ENCODE data around the gene NR3C2. TPM values are rescaled to one million over a fixed set of nuclear protein-coding genes. Genes with fewer than 3 reads are reported as not detected.

NR3C2 gene
- total RNA-seq, 2 experiments from 2014 or later, result 6.1 to 6.4 TPM

GRCh38 chr4:148415500-148415899 lies 26.7 kb downstream of the NR3C2 start:
- no peaks in the 10 kb centered on the region for H3K27me3 Mint-ChIP-seq
- intact Hi-C loops (cut with micrococcal nuclease), result no loop called here
- DNase-seq (no peak), ATAC-seq (no peak)
- H3K27ac Mint-ChIP-seq, result no peak overlapping the region
- ChIA-PET POLR2A (no interaction called here), CTCF (interaction anchor here (0.9 kb wide), 1 partner anchor 362 kb away, joined by 3 read pairs; no protein-coding TSS in a partner anchor)
- peaks cover 60% of the 10 kb centered on the region for H3K4me1 Mint-ChIP-seq (ENCODE audit: low read depth)
- TF ChIP-seq, protein P1, sequence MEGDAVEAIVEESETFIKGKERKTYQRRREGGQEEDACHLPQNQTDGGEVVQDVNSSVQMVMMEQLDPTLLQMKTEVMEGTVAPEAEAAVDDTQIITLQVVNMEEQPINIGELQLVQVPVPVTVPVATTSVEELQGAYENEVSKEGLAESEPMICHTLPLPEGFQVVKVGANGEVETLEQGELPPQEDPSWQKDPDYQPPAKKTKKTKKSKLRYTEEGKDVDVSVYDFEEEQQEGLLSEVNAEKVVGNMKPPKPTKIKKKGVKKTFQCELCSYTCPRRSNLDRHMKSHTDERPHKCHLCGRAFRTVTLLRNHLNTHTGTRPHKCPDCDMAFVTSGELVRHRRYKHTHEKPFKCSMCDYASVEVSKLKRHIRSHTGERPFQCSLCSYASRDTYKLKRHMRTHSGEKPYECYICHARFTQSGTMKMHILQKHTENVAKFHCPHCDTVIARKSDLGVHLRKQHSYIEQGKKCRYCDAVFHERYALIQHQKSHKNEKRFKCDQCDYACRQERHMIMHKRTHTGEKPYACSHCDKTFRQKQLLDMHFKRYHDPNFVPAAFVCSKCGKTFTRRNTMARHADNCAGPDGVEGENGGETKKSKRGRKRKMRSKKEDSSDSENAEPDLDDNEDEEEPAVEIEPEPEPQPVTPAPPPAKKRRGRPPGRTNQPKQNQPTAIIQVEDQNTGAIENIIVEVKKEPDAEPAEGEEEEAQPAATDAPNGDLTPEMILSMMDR (IDR thresholded peaks at IDR 0.05), result peak; percentile 11
- peaks cover 5% of the 10 kb centered on the region for H3K36me3 Mint-ChIP-seq (ENCODE audit: low read depth)
- no peak overlapping the region for H3K4me3 Mint-ChIP-seq
- no peaks in the 10 kb centered on the region for H3K9me3 Mint-ChIP-seq

GRCh38 chr4:148412460-148412994 lies 29.7 kb downstream of the NR3C2 start:
- Mint-ChIP-seq H3K27me3 (no peaks in the 10 kb centered on the region), H3K4me1 (ENCODE audit: low read depth) (peaks cover 41% of the 10 kb centered on the region), H3K27ac (no peak overlapping the region), H3K4me3 (no peak overlapping the region), H3K9me3 (no peaks in the 10 kb centered on the region), H3K36me3 (ENCODE audit: low read depth) (peaks cover 4% of the 10 kb centered on the region)
- CTCF ChIA-PET, result interaction anchor here (1.5 kb wide), 1 partner anchor 15 kb away, joined by 3 read pairs; no protein-coding TSS in a partner anchor
- no peak for ATAC-seq
- DNase-seq, result no peak
- intact Hi-C loops (cut with micrococcal nuclease), result no loop called here
- POLR2A ChIA-PET, result no interaction called here
- TF ChIP-seq, protein P1 (IDR thresholded peaks at IDR 0.05), result no peak

- DNase-seq (no peak), ATAC-seq (no peak)
- Mint-ChIP-seq H3K9me3 (no peaks in the 10 kb centered on the region), H3K27me3 (no peaks in the 10 kb centered on the region), H3K4me3 (no peak overlapping the region), H3K27ac (no peak overlapping the region), H3K4me1 (ENCODE audit: low read depth) (peaks cover 18% of the 10 kb centered on the region), H3K36me3 (ENCODE audit: low read depth) (no peaks in the 10 kb centered on the region)
- ChIA-PET POLR2A (no interaction called here), CTCF (no interaction called here)
- TF ChIP-seq, protein P1 (IDR thresholded peaks at IDR 0.05), result no peak
- intact Hi-C loops (cut with micrococcal nuclease), result no loop called here
Observed at GRCh38 chr4:148405161-148405893, 36.9 kb downstream of the NR3C2 start.

GRCh38 chr4:148398988-148399387 lies 43.2 kb downstream of the NR3C2 start:
- ChIA-PET CTCF (no interaction called here), POLR2A (no interaction called here)
- H3K4me1 Mint-ChIP-seq (ENCODE audit: low read depth), result peaks cover 30% of the 10 kb centered on the region
- no peak overlapping the region for H3K27ac Mint-ChIP-seq
- H3K4me3 Mint-ChIP-seq, result no peak overlapping the region
- H3K36me3 Mint-ChIP-seq (ENCODE audit: low read depth), result peaks cover 4% of the 10 kb centered on the region
- intact Hi-C loops (cut with micrococcal nuclease), result no loop called here
- DNase-seq, result no peak
- peaks cover 5% of the 10 kb centered on the region for H3K9me3 Mint-ChIP-seq
- TF ChIP-seq, protein P1 (IDR thresholded peaks at IDR 0.05), result no peak
- H3K27me3 Mint-ChIP-seq, result no peaks in the 10 kb centered on the region
- no peak for ATAC-seq

DNA sequence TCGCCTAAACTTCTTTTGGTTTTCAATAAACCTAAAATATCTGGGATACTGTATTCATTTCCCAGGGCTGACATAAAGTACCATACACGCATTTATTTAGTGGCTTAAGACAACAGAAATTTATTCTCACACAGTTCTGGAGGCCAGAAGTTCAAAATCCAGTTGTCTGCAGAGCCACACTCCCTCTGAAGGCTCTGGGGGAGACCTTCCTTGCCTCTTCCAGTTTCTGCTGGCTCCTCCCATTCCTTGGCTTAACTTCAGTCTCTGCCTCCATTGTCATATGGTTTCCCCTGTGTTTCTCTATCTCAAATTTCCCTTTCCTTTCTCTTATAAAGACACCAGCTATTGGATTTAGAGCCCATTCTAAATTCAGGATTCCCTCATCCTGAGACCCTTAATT lies 44.4 kb downstream of the NR3C2 start:
- DNase-seq (no peak), ATAC-seq (no peak)
- CTCF ChIA-PET, result interaction anchor here (1.0 kb wide), 1 partner anchor 15 kb away, joined by 3 read pairs; no protein-coding TSS in a partner anchor
- POLR2A ChIA-PET, result no interaction called here
- H3K9me3 Mint-ChIP-seq, result peaks cover 5% of the 10 kb centered on the region
- TF ChIP-seq, protein P1 (IDR thresholded peaks at IDR 0.05), result no peak
- H3K36me3 Mint-ChIP-seq (ENCODE audit: low read depth), result peaks cover 4% of the 10 kb centered on the region
- H3K27ac Mint-ChIP-seq, result no peak overlapping the region
- H3K4me1 Mint-ChIP-seq (ENCODE audit: low read depth), result peaks cover 29% of the 10 kb centered on the region
- H3K27me3 Mint-ChIP-seq, result no peaks in the 10 kb centered on the region
- H3K4me3 Mint-ChIP-seq, result no peak overlapping the region
- intact Hi-C loops (cut with micrococcal nuclease), result no loop called here
